H9 (cell line): Measurements from ENCODE around the gene EML4. TPM values are rescaled to one million over a fixed set of nuclear protein-coding genes. Genes with fewer than 3 reads are reported as not detected.

ENCODE experiments used
- DNase-seq: peaks from one replicate; pipeline ENCODE4 v3.0.0-alpha.2; 2017
- H2AFZ ChIP-seq: one replicate; pipeline ENCODE4 v1.6.1; 2013; ENCODE audit warnings: mild to moderate bottlenecking, low read length, control low read depth, moderate library complexity
- H2AK5ac ChIP-seq: 2 replicates; pipeline ENCODE4 v1.6.1; 2013; ENCODE audit warnings: low read length, control low read depth, mixed read lengths; ENCODE audit not compliant: insufficient read length
- H2BK120ac ChIP-seq: one replicate; pipeline ENCODE4 v1.6.1; 2013; ENCODE audit warnings: low read depth, mild to moderate bottlenecking, low read length, control low read depth, inconsistent platforms; ENCODE audit not compliant: poor library complexity, severe bottlenecking
- H2BK12ac ChIP-seq: 2 replicates; pipeline ENCODE4 v1.6.1; 2013; ENCODE audit warnings: low read length, control low read depth, mixed read lengths, low read depth; ENCODE audit not compliant: insufficient read length
- H2BK15ac ChIP-seq: 2 replicates; pipeline ENCODE4 v1.6.1; 2013; ENCODE audit warnings: low read depth, low read length, control low read depth
- H2BK20ac ChIP-seq: one replicate; pipeline ENCODE4 v1.6.1; 2013; ENCODE audit warnings: low read depth, mild to moderate bottlenecking, low read length, control low read depth, inconsistent platforms; ENCODE audit not compliant: poor library complexity, severe bottlenecking
- H2BK5ac ChIP-seq: 2 replicates; pipeline ENCODE4 v1.6.1; 2013; ENCODE audit warnings: low read length, control low read depth, mixed read lengths; ENCODE audit not compliant: insufficient read length
- H3K14ac ChIP-seq: 2 replicates; pipeline ENCODE4 v1.6.1; 2013; ENCODE audit warnings: low read length, control low read depth; ENCODE audit not compliant: insufficient read depth
- H3K18ac ChIP-seq: 2 replicates; pipeline ENCODE4 v1.6.1; 2013; ENCODE audit warnings: low read depth, mild to moderate bottlenecking, mixed read lengths, low read length, control low read depth; ENCODE audit not compliant: insufficient read length
- H3K23ac ChIP-seq: 2 replicates; pipeline ENCODE4 v1.6.1; 2013; ENCODE audit warnings: low read length, control low read depth, mixed read lengths, low read depth; ENCODE audit not compliant: insufficient read length
- H3K23me2 ChIP-seq: 2 replicates; pipeline ENCODE4 v1.6.1; 2013; ENCODE audit warnings: low read depth, mild to moderate bottlenecking, mixed read lengths, low read length, control low read depth; ENCODE audit not compliant: insufficient read length, poor library complexity, severe bottlenecking
- H3K27ac ChIP-seq: 2 replicates; pipeline ENCODE4 v1.5.1; 2013; ENCODE audit warnings: low read length, control low read depth, mixed read lengths, low read depth; ENCODE audit not compliant: insufficient read length
- H3K27me3 ChIP-seq: 2 replicates; pipeline ENCODE4 v1.6.1; 2013; ENCODE audit warnings: low read length, control low read depth, inconsistent platforms; ENCODE audit not compliant: insufficient read depth
- H3K4ac ChIP-seq: 2 replicates; pipeline ENCODE4 v1.6.1; 2013; ENCODE audit warnings: low read depth, mild to moderate bottlenecking, control low read depth, inconsistent platforms, low read length, moderate library complexity
- H3K4me1 ChIP-seq: 2 replicates; pipeline ENCODE4 v1.6.1; 2013; ENCODE audit warnings: low read length, control low read depth, inconsistent platforms; ENCODE audit not compliant: insufficient read depth
- H3K4me2 ChIP-seq: 2 replicates; pipeline ENCODE4 v1.6.1; 2013; ENCODE audit warnings: low read length, control low read depth, mixed read lengths; ENCODE audit not compliant: insufficient read length, insufficient read depth
- H3K56ac ChIP-seq: 2 replicates; pipeline ENCODE4 v1.6.1; 2013; ENCODE audit warnings: low read depth, mild to moderate bottlenecking, mixed read lengths, low read length, control low read depth; ENCODE audit not compliant: insufficient read length
- H3K79me1 ChIP-seq: 2 replicates; pipeline ENCODE4 v1.6.1; 2013; ENCODE audit warnings: low read depth, mild to moderate bottlenecking, moderate library complexity, low read length, control low read depth, inconsistent platforms; ENCODE audit not compliant: insufficient read depth, poor library complexity, severe bottlenecking
- H3K79me2 ChIP-seq: 2 replicates; pipeline ENCODE4 v1.6.1; 2013; ENCODE audit warnings: low read length, control low read depth, inconsistent platforms; ENCODE audit not compliant: insufficient read depth
- H3K9ac ChIP-seq: 2 replicates; pipeline ENCODE4 v1.6.1; 2013; ENCODE audit warnings: low read length, control low read depth, mixed read lengths; ENCODE audit not compliant: insufficient read length; ENCODE audit errors: extremely low read depth
- H3K9me3 ChIP-seq: one replicate; pipeline ENCODE4 v1.6.1; 2013; ENCODE audit warnings: low read depth, low read length, inconsistent platforms; ENCODE audit not compliant: control insufficient read depth
- H3T11ph ChIP-seq: one replicate; pipeline ENCODE4 v1.6.1; 2013; ENCODE audit warnings: mild to moderate bottlenecking, low read length, control low read depth, inconsistent platforms
- H4K20me1 ChIP-seq: one replicate; pipeline ENCODE4 v1.6.1; 2013; ENCODE audit not compliant: control insufficient read depth, insufficient read length, insufficient read depth
- H4K5ac ChIP-seq: 2 replicates; pipeline ENCODE4 v1.6.1; 2013; ENCODE audit warnings: low read depth, mild to moderate bottlenecking, mixed read lengths, low read length, control low read depth; ENCODE audit not compliant: insufficient read length
- H4K8ac ChIP-seq: replicated peaks from 2 replicates; pipeline ENCODE4 v1.6.1; 2013; ENCODE audit warnings: low read length, control low read depth, mixed read lengths, low read depth; ENCODE audit not compliant: insufficient read length
- H4K91ac ChIP-seq: 2 replicates; pipeline ENCODE4 v1.6.1; 2013; ENCODE audit warnings: low read depth, mild to moderate bottlenecking, moderate library complexity, mixed read lengths, low read length, control low read depth; ENCODE audit not compliant: insufficient read length
- H3K27ac Mint-ChIP-seq, 3 experiments: 2 replicates in 2 of 3; 3 replicates in 1 of 3; pipeline ENCODE4 v1.8.0; 2020 to 2021; ENCODE audit warnings: mixed read lengths in 3 of 3, mild to moderate bottlenecking in 1 of 3, moderate library complexity in 1 of 3
- H3K27me3 Mint-ChIP-seq: 2 replicates; pipeline ENCODE4 v1.8.0; 2021; ENCODE audit warnings: low read depth, mild to moderate bottlenecking, moderate library complexity, mixed read lengths
- H3K36me3 Mint-ChIP-seq, 3 experiments: 2 replicates in 2 of 3; 3 replicates in 1 of 3; pipeline ENCODE4 v1.8.0; 2020 to 2021; ENCODE audit warnings: low read depth in 3 of 3, mixed read lengths in 3 of 3; ENCODE audit not compliant: insufficient read depth in 1 of 3
- H3K4me1 Mint-ChIP-seq, 2 experiments: 2 replicates each; pipeline ENCODE4 v1.8.0; 2020; ENCODE audit warnings: mixed read lengths in 2 of 2
- H3K4me3 Mint-ChIP-seq, 2 experiments: 2 replicates in 1 of 2; 3 replicates in 1 of 2; pipeline ENCODE4 v1.8.0; 2020 to 2021; ENCODE audit warnings: mild to moderate bottlenecking in 2 of 2, mixed read lengths in 2 of 2, moderate library complexity in 1 of 2
- H3K9me3 Mint-ChIP-seq, 2 experiments: 2 replicates in 1 of 2; 3 replicates in 1 of 2; pipeline ENCODE4 v1.8.0; 2020; ENCODE audit warnings: mild to moderate bottlenecking in 2 of 2, mixed read lengths in 2 of 2, moderate library complexity in 1 of 2
- CTCF ChIP-seq: fragments of 200-600 bp; sonication (generic); conservative IDR thresholded peaks from 3 replicates; pipeline ENCODE4 v1.8.0; 2021; ENCODE audit warnings: antibody characterized with exemption, mild to moderate bottlenecking
- WGBS: extraction: QIAGEN DNeasy Blood & Tissue Kit; methylation state at CpG from one replicate; pipeline ENCODE4 v1.1.7; 2013; ENCODE audit warnings: missing lambda C conversion rate, low lambda C conversion rate, mixed read lengths; ENCODE audit not compliant: insufficient read length; ENCODE audit errors: extremely low coverage; 5-methylcytosine and 5-hydroxymethylcytosine counted together
- long read RNA-seq: library from polyadenylated mRNA; unstranded; transcript quantifications from one replicate; pipeline ENCODE4 v2.0.0, GENCODE V29; 2020
- total RNA-seq: library from RNA; stranded (reverse); gene quantifications from 2 replicates; pipeline ENCODE4 v1.2.1, GENCODE V29; 2021

EML4 gene
- 62.8 and 68.6 TPM in 2 replicates for total RNA-seq
- long read RNA-seq, full-length matches to known transcripts: 46 of 88 reads
- long read RNA-seq, partial matches to known transcripts: 33 of 88 reads
- long read RNA-seq, other reads (novel, unspliced or antisense): 9 of 88 reads

DNA sequence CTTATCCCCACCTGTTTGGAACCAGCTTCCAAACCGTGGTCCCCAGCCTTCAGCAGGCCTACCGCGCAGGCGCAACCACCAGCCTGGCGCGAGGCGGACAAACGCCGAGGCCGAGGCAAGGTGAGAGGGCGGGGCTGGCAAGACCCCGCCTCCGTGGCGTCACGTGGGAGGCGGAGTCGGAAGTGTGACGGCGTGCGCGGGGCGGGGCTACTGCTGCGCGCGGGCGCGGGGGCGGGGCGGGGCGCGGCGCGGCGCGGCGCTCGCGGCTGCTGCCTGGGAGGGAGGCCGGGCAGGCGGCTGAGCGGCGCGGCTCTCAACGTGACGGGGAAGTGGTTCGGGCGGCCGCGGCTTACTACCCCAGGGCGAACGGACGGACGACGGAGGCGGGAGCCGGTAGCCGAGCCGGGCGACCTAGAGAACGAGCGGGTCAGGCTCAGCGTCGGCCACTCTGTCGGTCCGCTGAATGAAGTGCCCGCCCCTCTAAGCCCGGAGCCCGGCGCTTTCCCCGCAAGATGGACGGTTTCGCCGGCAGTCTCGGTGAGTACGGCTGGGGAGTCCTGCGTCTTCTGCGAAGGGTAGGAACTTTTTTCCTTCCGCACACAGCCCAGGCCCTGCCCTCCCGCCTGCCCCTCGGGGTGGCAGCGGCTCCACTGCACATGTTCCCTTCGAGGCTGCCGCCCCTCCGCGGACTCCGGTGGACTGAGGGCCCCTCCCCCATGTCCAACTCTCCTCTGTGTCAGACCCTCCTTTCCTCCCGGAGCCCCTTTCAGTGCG is at the start of gene EML4:
EML4 (plus strand) TSS at position 254 of the 774 bp plus-strand sequence; CDS start at position 513, 259 bp downstream.
- Histone ChIP-seq H3K79me2 (peaks cover 17% of the 10 kb centered on the region; the same call in 1 of the 2 replicates), H3K4me2 (peak within 1 kb of the TSS; percentile 91), H4K91ac (no peak within 1 kb of the TSS), H4K5ac (no peak within 1 kb of the TSS), H3K79me1 (no peaks in the 10 kb centered on the region), H3K4me1 (no peaks in the 10 kb centered on the region; the same call in 1 of the 2 replicates), H3K56ac (no peak within 1 kb of the TSS), H2BK120ac (no peak within 1 kb of the TSS), H3T11ph (no peak within 1 kb of the TSS), H3K23me2 (peaks cover 9% of the 10 kb centered on the region), H3K9me3 (no peaks in the 10 kb centered on the region), H3K27ac (no peak within 1 kb of the TSS), H2BK20ac (no peak within 1 kb of the TSS), H3K9ac (peak within 1 kb of the TSS; percentile 71), H3K27me3 (no peaks in the 10 kb centered on the region), H2BK5ac (no peak within 1 kb of the TSS), H3K4ac (no peak within 1 kb of the TSS), H3K23ac (no peak within 1 kb of the TSS), H2AK5ac (no peak within 1 kb of the TSS), H4K20me1 (no peaks in the 10 kb centered on the region), H4K8ac (no peak within 1 kb of the TSS), H3K18ac (peak within 1 kb of the TSS; percentile 95), H2AFZ (no peak within 1 kb of the TSS), H2BK12ac (no peak within 1 kb of the TSS), H3K14ac (peak within 1 kb of the TSS; percentile 94), H2BK15ac (no peak within 1 kb of the TSS; the same call in 1 of the 2 replicates)
- Mint-ChIP-seq H3K9me3 (no peaks in the 10 kb centered on the region), H3K36me3 (no peaks in the 10 kb centered on the region), H3K27ac (peak within 1 kb of the TSS in 2 of 3 experiments; percentile 78 to 81; a peak in 4 of 7 replicates), H3K4me1 (peaks cover 4 to 13% of the 10 kb centered on the region in 2 experiments), H3K4me3 (no peak within 1 kb of the TSS; a peak in 1 of 5 replicates), H3K27me3 (peaks cover 1% of the 10 kb centered on the region; the same call in 1 of the 2 replicates)
- TF ChIP-seq CTCF: no peak
- peak; percentile 95 for DNase-seq
- no CpG with 5 or more reads among the region's 88 CpGs for WGBS
